Right forelimb (tissue), 1 donor: ENCODE measurements around the gene ZG16.

Experiments used
- DNase-seq: peaks from one replicate; pipeline ENCODE4 v3.0.0-alpha.2; 2018

Gene ZG16

GRCh38 chr16:29811170-29811895 is 33.3 kb downstream of the ZG16 start:
- DNase-seq: peak; percentile 88

GRCh38 chr16:29811896-29812665 is 34.0 kb downstream of the ZG16 start, which contains the start of gene PRRT2:
Gene PRRT2, plus strand, starts transcription at chr16:29812193. Its CDS starts 862 bp downstream, at chr16:29813055.
- peak; percentile 91 for DNase-seq

GRCh38 chr16:29812754-29813643 is 34.9 kb downstream of the ZG16 start:
- DNase-seq: no peak

- DNase-seq: no peak
These were observed 35.8 kb downstream of the ZG16 start for GRCh38 chr16:29813644-29814562.

GRCh38 chr16:29814592-29814991 is 36.5 kb downstream of the ZG16 start:
- DNase-seq: no peak

GRCh38 chr16:29815032-29815721 is 37.1 kb downstream of the ZG16 start:
- DNase-seq: no peak

GRCh38 chr16:29815793-29816693 is 38.0 kb downstream of the ZG16 start, which contains the start of gene PAGR1:
Gene PAGR1, plus strand, starts transcription at chr16:29816152. Its CDS starts 374 bp downstream, at chr16:29816526.
- DNase-seq: peak; percentile 98

- no peak for DNase-seq
These were observed 38.8 kb downstream of the ZG16 start for GRCh38 chr16:29816694-29817441.

GRCh38 chr16:29818082-29818481 is 40.0 kb downstream of the ZG16 start:
- DNase-seq: no peak

- no peak for DNase-seq
These were observed 41.5 kb downstream of the ZG16 start for GRCh38 chr16:29819506-29819905.

GRCh38 chr16:29820271-29820701 is 42.2 kb downstream of the ZG16 start, which contains the start of gene MVP:
Gene MVP, plus strand, starts transcription at chr16:29820462. Its CDS starts 10,088 bp downstream, at chr16:29830550.
- DNase-seq: no peak

- DNase-seq: no peak
These were observed 42.9 kb downstream of the ZG16 start for GRCh38 chr16:29820730-29821642.

GRCh38 chr16:29821643-29822115 is 43.6 kb downstream of the ZG16 start:
- no peak for DNase-seq

- no peak for DNase-seq
These were observed 46.6 kb downstream of the ZG16 start for GRCh38 chr16:29824589-29825144.

GRCh38 chr16:29825145-29826044 is 47.3 kb downstream of the ZG16 start:
- no peak for DNase-seq

- no peak for DNase-seq
These were observed 48.3 kb downstream of the ZG16 start for GRCh38 chr16:29826342-29826695.

- no peak for DNase-seq
These were observed 52.7 kb downstream of the ZG16 start for GRCh38 chr16:29830774-29831173.
